Fibroblast of mammary gland (primary cell): ENCODE measurements around the gene KCNMA1.

Source experiments
- DNase-seq: peaks from one replicate; pipeline ENCODE4 v3.0.0-alpha.2; 2010; ENCODE audit warnings: low read depth
- H3K4me3 ChIP-seq: 2 replicates; pipeline ENCODE4 v1.5.1; 2011; ENCODE audit warnings: low read depth, mild to moderate bottlenecking, low read length, moderate library complexity; ENCODE audit not compliant: control insufficient read depth
- TF ChIP-seq, protein P1 (sequence below): conservative IDR thresholded peaks from 2 replicates; pipeline ENCODE4 v1.5.1; 2011; ENCODE audit warnings: low read depth, low read length, inconsistent platforms; ENCODE audit not compliant: control insufficient read depth, insufficient read depth

The KCNMA1 gene

DNA sequence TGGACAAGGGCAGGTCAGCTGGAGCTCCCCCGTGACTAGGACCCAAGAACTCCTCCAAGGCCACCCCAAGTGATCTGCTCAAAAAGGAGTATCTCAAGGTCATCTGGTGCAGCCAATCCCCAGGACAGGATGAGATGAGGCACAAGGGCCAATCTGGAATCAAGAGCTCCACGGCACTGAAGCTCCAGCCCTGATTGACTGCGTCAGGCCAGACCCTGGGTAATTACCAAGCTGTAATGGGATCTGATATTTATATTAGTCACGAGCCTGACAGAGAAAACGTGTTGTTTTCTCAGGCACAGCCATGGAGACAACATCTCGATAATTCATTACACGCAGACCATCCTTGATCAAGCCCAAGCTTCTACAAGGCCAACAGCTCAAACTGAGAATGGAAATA lies 4.2 kb downstream of the KCNMA1 start:
- H3K4me3 ChIP-seq, result no peak overlapping the region
- no peak for DNase-seq
- TF ChIP-seq, protein P1, sequence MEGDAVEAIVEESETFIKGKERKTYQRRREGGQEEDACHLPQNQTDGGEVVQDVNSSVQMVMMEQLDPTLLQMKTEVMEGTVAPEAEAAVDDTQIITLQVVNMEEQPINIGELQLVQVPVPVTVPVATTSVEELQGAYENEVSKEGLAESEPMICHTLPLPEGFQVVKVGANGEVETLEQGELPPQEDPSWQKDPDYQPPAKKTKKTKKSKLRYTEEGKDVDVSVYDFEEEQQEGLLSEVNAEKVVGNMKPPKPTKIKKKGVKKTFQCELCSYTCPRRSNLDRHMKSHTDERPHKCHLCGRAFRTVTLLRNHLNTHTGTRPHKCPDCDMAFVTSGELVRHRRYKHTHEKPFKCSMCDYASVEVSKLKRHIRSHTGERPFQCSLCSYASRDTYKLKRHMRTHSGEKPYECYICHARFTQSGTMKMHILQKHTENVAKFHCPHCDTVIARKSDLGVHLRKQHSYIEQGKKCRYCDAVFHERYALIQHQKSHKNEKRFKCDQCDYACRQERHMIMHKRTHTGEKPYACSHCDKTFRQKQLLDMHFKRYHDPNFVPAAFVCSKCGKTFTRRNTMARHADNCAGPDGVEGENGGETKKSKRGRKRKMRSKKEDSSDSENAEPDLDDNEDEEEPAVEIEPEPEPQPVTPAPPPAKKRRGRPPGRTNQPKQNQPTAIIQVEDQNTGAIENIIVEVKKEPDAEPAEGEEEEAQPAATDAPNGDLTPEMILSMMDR, result no peak

DNA sequence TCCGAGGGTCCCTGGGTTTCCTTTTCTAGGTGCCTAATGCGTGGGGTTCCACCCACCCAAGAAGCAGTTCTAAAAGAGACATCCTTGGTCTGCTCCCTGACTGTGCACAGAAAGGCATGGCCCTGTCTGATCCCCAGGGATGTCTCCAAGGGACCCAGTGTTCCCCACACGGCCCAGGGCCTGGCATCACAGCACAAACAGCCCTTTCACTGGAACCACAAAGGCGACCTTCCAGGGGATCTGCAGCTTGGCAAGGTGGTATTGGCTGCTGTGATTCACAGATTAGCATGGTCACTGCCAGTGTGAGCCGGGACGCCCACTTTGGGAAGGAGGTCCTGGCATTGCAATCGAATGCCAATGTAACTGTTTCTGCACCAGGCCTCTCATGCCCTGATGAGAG lies 6.4 kb downstream of the KCNMA1 start:
- no peak for DNase-seq
- TF ChIP-seq, protein P1, result no peak

GRCh38 chr10:77630507-77630848 lies 7.1 kb downstream of the KCNMA1 start:
- TF ChIP-seq, protein P1, result no peak
- DNase-seq, result no peak
- H3K4me3 ChIP-seq, result no peak overlapping the region

More for the DNA sequence above, 6.4 kb downstream of the KCNMA1 start:
- no peak overlapping the region for H3K4me3 ChIP-seq

GRCh38 chr10:77629775-77630506 lies 7.7 kb downstream of the KCNMA1 start:
- DNase-seq, result no peak
- TF ChIP-seq, protein P1, result no peak
- no peak overlapping the region for H3K4me3 ChIP-seq

DNA sequence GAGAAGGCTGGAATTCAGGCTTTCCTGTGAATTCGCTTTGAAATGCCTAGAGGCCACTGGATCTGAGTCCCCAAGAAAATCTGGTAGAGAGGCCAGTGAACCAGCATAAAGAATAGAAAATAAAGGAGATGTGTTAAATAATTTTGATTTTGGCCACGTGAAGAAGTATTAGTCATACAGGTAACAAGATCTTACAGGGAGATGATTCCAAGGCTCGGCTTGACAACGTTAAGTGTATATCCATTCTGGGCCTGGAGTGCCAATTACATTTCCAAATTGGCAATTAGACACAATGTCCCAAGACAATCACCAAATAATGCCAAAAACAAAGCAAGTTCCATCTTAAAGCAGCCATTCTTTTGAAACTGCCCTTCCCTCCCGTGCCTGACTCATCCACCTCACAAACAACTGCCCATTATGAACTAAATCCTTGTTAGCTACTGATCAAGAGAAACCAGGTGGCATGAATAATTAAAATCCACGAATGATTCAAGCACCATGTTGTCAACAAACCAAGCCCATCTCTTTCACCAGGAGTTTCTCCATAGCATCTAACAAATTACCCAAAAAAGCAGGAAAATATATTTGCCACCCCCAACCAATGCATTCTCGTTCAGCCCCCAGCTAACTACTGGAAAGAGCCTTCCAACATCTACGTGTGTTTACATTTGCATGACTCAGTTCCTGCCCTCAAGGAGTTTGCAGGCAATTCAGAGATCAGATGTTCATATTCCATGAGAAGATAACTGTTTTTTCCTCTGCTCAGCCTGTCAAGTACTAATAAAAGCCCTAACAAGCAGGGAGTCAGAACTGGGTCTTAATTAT lies 8.5 kb downstream of the KCNMA1 start:
- no peak for DNase-seq
- no peak overlapping the region for H3K4me3 ChIP-seq
- TF ChIP-seq, protein P1, result no peak

GRCh38 chr10:77626266-77626935 lies 11.2 kb downstream of the KCNMA1 start:
- DNase-seq, result no peak
- no peak overlapping the region for H3K4me3 ChIP-seq
- TF ChIP-seq, protein P1, result no peak
